AG04449 (cell line): ENCODE data around the gene CASP2.

Experiments used
- CTCF ChIA-PET: fragments of 350-600 bp; formaldehyde crosslinking; extraction: SDS; loops from one replicate; lab custom pipeline; 2021; ENCODE audit warnings: antibody characterized with exemption; lab: Yijun Ruan, JAX
- POLR2A ChIA-PET: fragments of 400-600, 350-600 bp; formaldehyde crosslinking; extraction: SDS; loops from one replicate; lab custom pipeline; 2020; ENCODE audit warnings: antibody characterized with exemption, inconsistent platforms; lab: Yijun Ruan, JAX
- DNase-seq: peaks from one replicate; pipeline ENCODE4 v3.0.0-alpha.2; 2010; ENCODE audit warnings: low read depth, low spot score
- H3K4me3 ChIP-seq: 2 replicates; pipeline ENCODE4 v1.5.1; 2011; ENCODE audit warnings: low read depth, mild to moderate bottlenecking, control low read depth, low read length
- TF ChIP-seq, protein P1 (sequence below): IDR thresholded peaks from one replicate; pipeline ENCODE4 v1.5.1; 2011; ENCODE audit warnings: mild to moderate bottlenecking, moderate library complexity, low read length, control low read depth, inconsistent platforms; ENCODE audit not compliant: insufficient read depth; ENCODE audit errors: missing control alignments

The CASP2 gene

DNA sequence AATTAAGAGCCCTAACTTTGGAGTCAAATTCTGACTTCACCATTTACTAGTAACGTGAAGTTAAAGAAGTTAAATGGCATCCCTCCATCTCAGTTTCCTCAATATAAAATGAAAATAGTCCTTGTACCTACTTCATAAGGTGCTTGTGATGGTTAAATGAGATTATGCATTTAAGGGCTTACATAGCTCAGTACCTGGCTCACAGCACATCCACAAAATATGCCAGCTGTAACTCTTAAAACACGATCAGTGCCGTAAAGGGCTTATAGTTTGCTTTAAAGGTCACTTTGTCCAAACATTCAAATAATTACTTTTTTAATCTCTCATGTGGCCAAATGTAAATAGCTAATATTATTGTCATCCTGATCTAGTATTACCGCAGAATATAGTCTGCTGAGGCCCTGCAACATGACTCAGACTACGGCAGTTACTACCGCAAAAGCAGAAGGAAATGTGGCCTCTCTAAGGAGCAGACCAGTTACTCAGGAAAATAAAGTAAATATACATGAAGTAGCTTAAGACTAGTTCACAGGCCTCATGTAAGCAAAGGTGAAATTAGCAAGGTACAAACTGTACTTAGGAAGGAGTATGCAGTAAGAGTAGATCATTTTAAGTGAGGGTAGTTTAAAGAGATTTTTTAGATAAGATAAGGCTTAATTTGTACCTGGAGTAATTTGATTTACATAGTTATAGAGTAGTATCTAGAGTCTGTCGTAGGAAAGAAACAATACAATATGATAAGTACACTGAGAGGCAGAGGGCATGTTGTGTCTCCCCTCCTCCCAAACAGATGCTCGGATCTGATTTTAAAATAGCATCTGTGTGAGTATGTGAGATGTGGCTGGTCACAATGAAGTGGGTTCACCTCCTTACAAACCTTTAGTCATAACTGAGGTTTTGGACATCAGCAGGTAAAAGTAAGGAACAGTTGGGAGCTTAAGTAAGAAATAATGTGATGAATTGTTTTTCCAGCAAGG lies 13.1 kb downstream of the CASP2 start:
- POLR2A ChIA-PET, result no interaction called here

DNA sequence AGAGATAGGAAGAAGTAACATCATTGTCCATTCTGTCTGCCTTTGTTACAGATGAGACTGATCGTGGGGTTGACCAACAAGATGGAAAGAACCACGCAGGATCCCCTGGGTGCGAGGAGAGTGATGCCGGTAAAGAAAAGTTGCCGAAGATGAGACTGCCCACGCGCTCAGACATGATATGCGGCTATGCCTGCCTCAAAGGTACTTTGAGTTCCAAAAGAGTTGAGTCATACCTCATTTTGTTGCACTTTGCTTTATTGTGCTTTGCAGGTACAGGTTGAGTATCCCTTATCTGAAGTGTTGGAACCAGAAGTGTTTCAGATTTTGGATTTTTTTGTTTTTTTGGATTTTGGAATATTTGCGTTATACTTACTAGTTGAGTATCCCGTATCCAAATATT lies 15.6 kb downstream of the CASP2 start:
- ChIA-PET CTCF (interaction anchor here (2.7 kb wide), 1 partner anchor 63 kb away, joined by 9 read pairs; no protein-coding TSS in a partner anchor), POLR2A (no interaction called here)
- TF ChIP-seq, protein P1, sequence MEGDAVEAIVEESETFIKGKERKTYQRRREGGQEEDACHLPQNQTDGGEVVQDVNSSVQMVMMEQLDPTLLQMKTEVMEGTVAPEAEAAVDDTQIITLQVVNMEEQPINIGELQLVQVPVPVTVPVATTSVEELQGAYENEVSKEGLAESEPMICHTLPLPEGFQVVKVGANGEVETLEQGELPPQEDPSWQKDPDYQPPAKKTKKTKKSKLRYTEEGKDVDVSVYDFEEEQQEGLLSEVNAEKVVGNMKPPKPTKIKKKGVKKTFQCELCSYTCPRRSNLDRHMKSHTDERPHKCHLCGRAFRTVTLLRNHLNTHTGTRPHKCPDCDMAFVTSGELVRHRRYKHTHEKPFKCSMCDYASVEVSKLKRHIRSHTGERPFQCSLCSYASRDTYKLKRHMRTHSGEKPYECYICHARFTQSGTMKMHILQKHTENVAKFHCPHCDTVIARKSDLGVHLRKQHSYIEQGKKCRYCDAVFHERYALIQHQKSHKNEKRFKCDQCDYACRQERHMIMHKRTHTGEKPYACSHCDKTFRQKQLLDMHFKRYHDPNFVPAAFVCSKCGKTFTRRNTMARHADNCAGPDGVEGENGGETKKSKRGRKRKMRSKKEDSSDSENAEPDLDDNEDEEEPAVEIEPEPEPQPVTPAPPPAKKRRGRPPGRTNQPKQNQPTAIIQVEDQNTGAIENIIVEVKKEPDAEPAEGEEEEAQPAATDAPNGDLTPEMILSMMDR, result no peak
- DNase-seq, result no peak
- H3K4me3 ChIP-seq, result no peak overlapping the region

More for the DNA sequence above, 13.1 kb downstream of the CASP2 start:
- TF ChIP-seq, protein P1, result no peak
- DNase-seq, result no peak
- no peak overlapping the region for H3K4me3 ChIP-seq
- CTCF ChIA-PET, result interaction anchor here (0.8 to 3.9 kb wide), 7 partner anchors 9 to 157 kb away, joined by 3 to 18 read pairs (median 4); partner anchors contain the start of gene CASP2

DNA sequence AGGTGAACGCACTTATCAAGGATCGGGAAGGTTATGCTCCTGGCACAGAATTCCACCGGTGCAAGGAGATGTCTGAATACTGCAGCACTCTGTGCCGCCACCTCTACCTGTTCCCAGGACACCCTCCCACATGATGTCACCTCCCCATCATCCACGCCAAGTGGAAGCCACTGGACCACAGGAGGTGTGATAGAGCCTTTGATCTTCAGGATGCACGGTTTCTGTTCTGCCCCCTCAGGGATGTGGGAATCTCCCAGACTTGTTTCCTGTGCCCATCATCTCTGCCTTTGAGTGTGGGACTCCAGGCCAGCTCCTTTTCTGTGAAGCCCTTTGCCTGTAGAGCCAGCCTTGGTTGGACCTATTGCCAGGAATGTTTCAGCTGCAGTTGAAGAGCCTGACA lies 16.8 kb downstream of the CASP2 start:
- POLR2A ChIA-PET, result no interaction called here
- TF ChIP-seq, protein P1, result no peak
- CTCF ChIA-PET, result interaction anchor here (1.0 to 2.7 kb wide), 10 partner anchors 9 to 112 kb away, joined by 3 to 18 read pairs (median 4); partner anchors contain the start of genes CASP2 and CLCN1
- no peak for DNase-seq
- H3K4me3 ChIP-seq, result no peak overlapping the region

DNA sequence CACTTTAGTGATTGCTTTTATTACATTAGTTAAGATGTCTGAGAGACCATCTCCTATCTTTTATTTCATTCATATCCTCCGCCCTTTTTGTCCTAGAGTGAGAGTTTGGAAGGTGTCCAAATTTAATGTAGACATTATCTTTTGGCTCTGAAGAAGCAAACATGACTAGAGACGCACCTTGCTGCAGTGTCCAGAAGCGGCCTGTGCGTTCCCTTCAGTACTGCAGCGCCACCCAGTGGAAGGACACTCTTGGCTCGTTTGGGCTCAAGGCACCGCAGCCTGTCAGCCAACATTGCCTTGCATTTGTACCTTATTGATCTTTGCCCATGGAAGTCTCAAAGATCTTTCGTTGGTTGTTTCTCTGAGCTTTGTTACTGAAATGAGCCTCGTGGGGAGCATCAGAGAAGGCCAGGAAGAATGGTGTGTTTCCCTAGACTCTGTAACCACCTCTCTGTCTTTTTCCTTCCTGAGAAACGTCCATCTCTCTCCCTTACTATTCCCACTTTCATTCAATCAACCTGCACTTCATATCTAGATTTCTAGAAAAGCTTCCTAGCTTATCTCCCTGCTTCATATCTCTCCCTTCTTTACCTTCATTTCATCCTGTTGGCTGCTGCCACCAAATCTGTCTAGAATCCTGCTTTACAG lies 17.4 kb downstream of the CASP2 start:
- POLR2A ChIA-PET, result no interaction called here
- no peak for DNase-seq
- no peak overlapping the region for H3K4me3 ChIP-seq
- TF ChIP-seq, protein P1, result peak; percentile 73
- CTCF ChIA-PET, result interaction anchor here (0.8 to 2.7 kb wide), 15 partner anchors 10 to 112 kb away, joined by 3 to 18 read pairs (median 4); partner anchors contain the start of genes CASP2 and CLCN1

DNA sequence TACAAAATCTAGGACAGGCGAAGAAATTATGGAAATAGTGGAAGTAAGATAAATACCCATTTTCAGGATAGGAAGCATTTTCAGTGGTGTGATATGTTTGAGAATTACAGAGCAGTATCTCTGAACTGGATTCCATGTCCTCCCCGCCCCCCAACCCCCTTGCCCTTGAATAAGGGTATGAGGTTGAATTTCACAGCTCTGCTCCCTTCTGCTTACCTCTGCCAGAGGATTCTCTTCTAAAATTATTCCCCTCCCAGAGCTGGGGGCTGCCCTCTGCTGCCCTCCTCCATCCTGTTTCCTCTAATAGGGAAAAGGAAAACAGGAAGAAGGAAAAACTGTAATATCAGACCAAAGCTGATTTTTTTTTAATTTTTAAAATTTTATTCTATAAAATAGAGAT lies 20.5 kb downstream of the CASP2 start:
- TF ChIP-seq, protein P1, result no peak
- H3K4me3 ChIP-seq, result no peak overlapping the region
- CTCF ChIA-PET, result interaction anchor here (1.3 to 2.8 kb wide), 3 partner anchors 9 to 68 kb away, joined by 3 to 16 read pairs (median 6); no protein-coding TSS in a partner anchor
- no peak for DNase-seq
- POLR2A ChIA-PET, result no interaction called here
